ENCODE results near the gene OOSP2. TPM values are rescaled to one million over a fixed set of nuclear protein-coding genes. Genes with fewer than 3 reads are reported as not detected.

The OOSP2 gene
- total RNA-seq (not detected in 2 replicates), polyA plus RNA-seq (not detected in 2 replicates), polyA minus RNA-seq (ENCODE audit: low replicate concordance) (not detected in 2 replicates)
- polyA plus RNA-seq (2012) = not detected in 2 replicates

GRCh38 chr11:60040109-60040508, at the start of gene OOSP2:
TSS of gene OOSP2 (plus strand) at chr11:60040409. CDS start at chr11:60040460, 51 bp downstream.
- Histone ChIP-seq H3K79me2 (ENCODE audit: control insufficient read depth, insufficient read depth, low read length) (no peaks in the 10 kb centered on the region), H3K36me3 (ENCODE audit: control insufficient read depth, insufficient read depth, low read length) (no peaks in the 10 kb centered on the region), H3K27me3 (ENCODE audit: control insufficient read depth, insufficient read depth, low read length) (no peaks in the 10 kb centered on the region), H3K4me2 (ENCODE audit: extremely low read depth, insufficient read depth, low read length) (no peak within 1 kb of the TSS), H3K4me1 (ENCODE audit: control insufficient read depth, extremely low read depth, insufficient read depth, low read length) (no peaks in the 10 kb centered on the region), H4K20me1 (ENCODE audit: control insufficient read depth, extremely low read depth, insufficient read depth, low read length) (no peaks in the 10 kb centered on the region), H3K9me3 (ENCODE audit: control insufficient read depth, insufficient read depth, low read depth, low read length) (no peaks in the 10 kb centered on the region), H3K9ac (ENCODE audit: insufficient read depth, low read length) (no peak within 1 kb of the TSS), H3K27ac (ENCODE audit: insufficient read depth, low read length) (no peak within 1 kb of the TSS), H3K4me3 (replicated peaks in 1 of 4; ENCODE audit: control extremely low read depth in 1 of 4, insufficient read depth in 1 of 4, low read depth in 3 of 4, low read length in 4 of 4) (no peak within 1 kb of the TSS), H2AFZ (ENCODE audit: low read length) (no peak within 1 kb of the TSS)
- TF ChIP-seq EZH2 (IDR thresholded peaks at IDR 0.05; ENCODE audit: low read length, missing control alignments) (no peak), CTCF (conservative IDR thresholded peaks at IDR 0.05 in 1 of 2, IDR thresholded peaks at IDR 0.05 in 1 of 2; ENCODE audit: low read depth in 1 of 2, low read length in 2 of 2) (no peak)
- DNase-seq (ENCODE audit: low read depth in 2 of 2) = no peak

DNA sequence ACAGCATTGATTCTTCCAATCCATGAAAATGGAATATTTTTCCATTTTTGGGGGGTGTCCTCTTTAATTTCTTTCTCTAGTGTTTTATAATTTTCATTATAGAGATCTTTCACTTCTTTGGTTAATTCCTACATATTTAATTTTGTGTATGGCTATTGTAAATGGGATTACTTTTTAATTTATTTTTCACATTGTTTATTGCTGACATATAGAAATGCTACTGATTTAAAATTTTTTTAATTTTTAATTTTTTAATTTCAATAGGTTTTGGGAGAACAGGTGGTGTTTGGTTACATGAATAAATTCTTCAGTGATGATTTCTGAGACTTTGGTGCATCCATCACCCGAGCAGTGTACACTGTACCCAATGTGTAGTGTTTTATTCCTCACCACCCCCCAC, 49.8 kb upstream of the OOSP2 start:
- no peaks in the 10 kb centered on the region for H4K20me1 ChIP-seq (ENCODE audit: control insufficient read depth, extremely low read depth, insufficient read depth, low read length)
- H3K27ac ChIP-seq (ENCODE audit: insufficient read depth, low read length) = no peak overlapping the region
- H3K4me2 ChIP-seq (ENCODE audit: extremely low read depth, insufficient read depth, low read length) = no peak overlapping the region
- no peaks in the 10 kb centered on the region for H3K9me3 ChIP-seq (ENCODE audit: control insufficient read depth, insufficient read depth, low read depth, low read length)
- no peak overlapping the region for H3K4me3 ChIP-seq (replicated peaks in 1 of 4; ENCODE audit: control extremely low read depth in 1 of 4, insufficient read depth in 1 of 4, low read depth in 3 of 4, low read length in 4 of 4)
- no peak for DNase-seq (ENCODE audit: low read depth in 2 of 2)
- TF ChIP-seq CTCF (conservative IDR thresholded peaks at IDR 0.05 in 1 of 2, IDR thresholded peaks at IDR 0.05 in 1 of 2; ENCODE audit: low read depth in 1 of 2, low read length in 2 of 2) (no peak), EZH2 (IDR thresholded peaks at IDR 0.05; ENCODE audit: low read length, missing control alignments) (no peak)
- H3K36me3 ChIP-seq (ENCODE audit: control insufficient read depth, insufficient read depth, low read length) = no peaks in the 10 kb centered on the region
- no peak overlapping the region for H2AFZ ChIP-seq (ENCODE audit: low read length)
- H3K27me3 ChIP-seq (ENCODE audit: control insufficient read depth, insufficient read depth, low read length) = no peaks in the 10 kb centered on the region
- H3K4me1 ChIP-seq (ENCODE audit: control insufficient read depth, extremely low read depth, insufficient read depth, low read length) = no peaks in the 10 kb centered on the region
- no peak overlapping the region for H3K9ac ChIP-seq (ENCODE audit: insufficient read depth, low read length)
- no peaks in the 10 kb centered on the region for H3K79me2 ChIP-seq (ENCODE audit: control insufficient read depth, insufficient read depth, low read length)

DNA sequence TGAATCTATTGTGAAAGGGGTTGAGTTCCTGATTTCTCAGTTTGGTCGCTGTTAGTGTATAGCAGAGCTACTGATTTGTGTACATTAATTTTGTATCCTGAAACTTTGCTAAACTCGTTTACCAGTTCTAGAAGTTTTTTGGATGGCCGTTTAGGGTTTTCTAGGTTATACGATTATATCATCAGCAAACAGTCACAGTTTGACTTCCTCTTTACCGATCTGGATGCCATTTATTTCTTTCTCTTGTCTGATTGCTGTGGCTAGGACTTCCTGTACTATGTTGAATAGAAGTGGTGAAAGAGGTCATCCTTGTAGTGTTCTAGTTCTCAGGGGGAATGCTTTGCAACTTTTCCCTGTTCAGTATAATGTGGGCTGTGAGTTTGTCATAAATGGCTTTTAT, 47.8 kb upstream of the OOSP2 start:
- TF ChIP-seq EZH2 (IDR thresholded peaks at IDR 0.05; ENCODE audit: low read length, missing control alignments) (no peak), CTCF (conservative IDR thresholded peaks at IDR 0.05 in 1 of 2, IDR thresholded peaks at IDR 0.05 in 1 of 2; ENCODE audit: low read depth in 1 of 2, low read length in 2 of 2) (no peak)
- no peaks in the 10 kb centered on the region for H4K20me1 ChIP-seq (ENCODE audit: control insufficient read depth, extremely low read depth, insufficient read depth, low read length)

More for the DNA sequence above, 47.8 kb upstream of the OOSP2 start:
- H3K9me3 ChIP-seq (ENCODE audit: control insufficient read depth, insufficient read depth, low read depth, low read length) = no peaks in the 10 kb centered on the region
- H2AFZ ChIP-seq (ENCODE audit: low read length) = no peak overlapping the region
- no peak overlapping the region for H3K27ac ChIP-seq (ENCODE audit: insufficient read depth, low read length)
- no peaks in the 10 kb centered on the region for H3K27me3 ChIP-seq (ENCODE audit: control insufficient read depth, insufficient read depth, low read length)
- no peak overlapping the region for H3K4me2 ChIP-seq (ENCODE audit: extremely low read depth, insufficient read depth, low read length)
- H3K9ac ChIP-seq (ENCODE audit: insufficient read depth, low read length) = no peak overlapping the region
- DNase-seq (ENCODE audit: low read depth in 2 of 2) = no peak
- H3K36me3 ChIP-seq (ENCODE audit: control insufficient read depth, insufficient read depth, low read length) = no peaks in the 10 kb centered on the region
- no peak overlapping the region for H3K4me3 ChIP-seq (replicated peaks in 1 of 4; ENCODE audit: control extremely low read depth in 1 of 4, insufficient read depth in 1 of 4, low read depth in 3 of 4, low read length in 4 of 4)
- H3K79me2 ChIP-seq (ENCODE audit: control insufficient read depth, insufficient read depth, low read length) = no peaks in the 10 kb centered on the region
- H3K4me1 ChIP-seq (ENCODE audit: control insufficient read depth, extremely low read depth, insufficient read depth, low read length) = no peaks in the 10 kb centered on the region
